CD4-positive, alpha-beta T cell treated with Interleukin-1 beta for 1 hour (primary cell): ENCODE measurements around the gene SWSAP1.
"Not testable (repeated sequence)": the region's sequence is repeated elsewhere in the genome, so short reads cannot be mapped to it uniquely, and the experiment has no call there.

ENCODE experiments used
- DNase-seq, 2 donors: peaks; one replicate each; pipeline ENCODE4 v3.0.0-alpha.2; 2020 to 2022

The SWSAP1 gene

GRCh38 chr19:11374433-11375142 is at the start of gene SWSAP1:
TSS of gene SWSAP1 (plus strand) at chr19:11374666. CDS start at chr19:11374681, 15 bp downstream.
- peak; percentile 99 for DNase-seq

- DNase-seq = no peak
These were observed 49.6 kb upstream of the SWSAP1 start for GRCh38 chr19:11324748-11325389.

- no peak for DNase-seq
These were observed 48.9 kb upstream of the SWSAP1 start for GRCh38 chr19:11325544-11325943.

- no peak for DNase-seq
These were observed 44.3 kb upstream of the SWSAP1 start for GRCh38 chr19:11330127-11330526.

GRCh38 chr19:11331502-11331901 is 43.0 kb upstream of the SWSAP1 start:
- no peak for DNase-seq

GRCh38 chr19:11332822-11333221 is 41.6 kb upstream of the SWSAP1 start:
- no peak for DNase-seq

- DNase-seq = not testable (repeated sequence)
These were observed 40.6 kb upstream of the SWSAP1 start for GRCh38 chr19:11333838-11334237.

- no peak for DNase-seq
These were observed 38.9 kb upstream of the SWSAP1 start for GRCh38 chr19:11335449-11336146.

GRCh38 chr19:11337080-11337479 is 37.4 kb upstream of the SWSAP1 start:
- peak in 1 of 2 donors; percentile 15 for DNase-seq

- DNase-seq = no peak
These were observed 36.3 kb upstream of the SWSAP1 start for GRCh38 chr19:11338121-11338520.

- DNase-seq = no peak
These were observed 35.8 kb upstream of the SWSAP1 start for GRCh38 chr19:11338569-11339253.

- DNase-seq = peak; percentile 83 to 84
These were observed 35.0 kb upstream of the SWSAP1 start, which contains the start of gene RAB3D for GRCh38 chr19:11339254-11340098. TSS of gene RAB3D (minus strand) at chr19:11339657. CDS start at chr19:11337399, 2,258 bp downstream.

- not testable (repeated sequence) for DNase-seq
These were observed 34.4 kb upstream of the SWSAP1 start for GRCh38 chr19:11340099-11340467.

- no peak for DNase-seq
These were observed 32.0 kb upstream of the SWSAP1 start for GRCh38 chr19:11342429-11342828.

GRCh38 chr19:11345122-11345803 is 29.2 kb upstream of the SWSAP1 start:
- DNase-seq = no peak

GRCh38 chr19:11346104-11346940 is 28.1 kb upstream of the SWSAP1 start, which contains the start of the genes CCDC159 and TMEM205:
TSS of gene CCDC159 (plus strand) at chr19:11346519. CDS start at chr19:11346607, 88 bp downstream.
TSS of gene TMEM205 (minus strand) at chr19:11346268. CDS start at chr19:11345619, 649 bp downstream.
- DNase-seq = peak; percentile 99

- DNase-seq = no peak
These were observed 26.9 kb upstream of the SWSAP1 start for GRCh38 chr19:11347546-11348039.

- DNase-seq = no peak
These were observed 25.3 kb upstream of the SWSAP1 start for GRCh38 chr19:11349171-11349570.

GRCh38 chr19:11354102-11354501 is 20.4 kb upstream of the SWSAP1 start:
- DNase-seq = not testable (repeated sequence)
